Thyroid gland (tissue), 4 donors: Measurements from ENCODE around the gene FRYL. TPM values are rescaled to one million over a fixed set of nuclear protein-coding genes. Genes with fewer than 3 reads are reported as not detected.
A peak's percentile ranks its signal among the peaks of the same experiment; 100 is the strongest.

Experiments
- DNase-seq, 2 donors: peaks; one replicate each; pipeline ENCODE4 v3.0.0-alpha.2; 2019
- H3K27ac ChIP-seq, 3 donors: fragments of 200-600 bp; sonication (generic); 1 replicate in 2 of 3; 2 replicates in 1 of 3; pipeline ENCODE4 v1.5.1; 2016 to 2019; ENCODE audit warnings: mild to moderate bottlenecking in 1 of 3, moderate library complexity in 1 of 3
- H3K27me3 ChIP-seq: fragments of 200-600 bp; sonication (generic); one replicate; pipeline ENCODE4 v1.5.1; 2019
- H3K36me3 ChIP-seq, 2 donors: fragments of 200-600 bp; sonication (generic); one replicate each; pipeline ENCODE4 v1.5.1; 2016 to 2019
- H3K4me1 ChIP-seq, 2 donors: fragments of 200-600 bp; sonication (generic); one replicate each; pipeline ENCODE4 v1.5.1; 2017 to 2019
- H3K4me3 ChIP-seq, 3 donors: fragments of 200-600 bp; sonication (generic); replicated peaks in 1 of 3; 1 replicate in 2 of 3; 2 replicates in 1 of 3; pipeline ENCODE4 v1.5.1; 2016; ENCODE audit warnings: mild to moderate bottlenecking in 1 of 3
- H3K9me3 ChIP-seq: fragments of 200-600 bp; sonication (generic); one replicate; pipeline ENCODE4 v1.5.1; 2017
- POLR2A ChIP-seq, 2 donors: fragments of 450-650 bp; IDR thresholded peaks; one replicate each; pipeline ENCODE4 v1.6.1; 2017; ENCODE audit warnings: antibody characterized with exemption in 2 of 2, mild to moderate bottlenecking in 2 of 2, moderate library complexity in 1 of 2
- WGBS, 2 donors: methylation state at CpG; one replicate each; pipeline ENCODE4 v1.1.5; 2017; 5-methylcytosine and 5-hydroxymethylcytosine counted together
- intact Hi-C: fragments of 100-400 bp; cut with DNase I; formaldehyde crosslinking; loops from one replicate; pipeline ENCODE4 v1.15.1; 2023
- total RNA-seq, 4 donors: library from RNA; depleted of rRNA; stranded (reverse); fragments of >200 nt; gene quantifications; one replicate each; pipeline ENCODE4 v1.2.3, GENCODE V29; 2016
- TF ChIP-seq, protein P1 (sequence below), 6 experiments: fragments of 200-600 bp in 3 of 6; fragments of 450-650 bp in 3 of 6; sonication (generic) in 3 of 6; IDR thresholded peaks; one replicate each; pipeline ENCODE4 v1.5.1; 2016 to 2019; ENCODE audit warnings: antibody characterized with exemption in 6 of 6, mild to moderate bottlenecking in 2 of 6, inconsistent platforms in 1 of 6, moderate library complexity in 1 of 6

The FRYL gene
- total RNA-seq, 4 donors from 2014 or later: 48.7 to 90.4 (median 67.8) TPM

DNA sequence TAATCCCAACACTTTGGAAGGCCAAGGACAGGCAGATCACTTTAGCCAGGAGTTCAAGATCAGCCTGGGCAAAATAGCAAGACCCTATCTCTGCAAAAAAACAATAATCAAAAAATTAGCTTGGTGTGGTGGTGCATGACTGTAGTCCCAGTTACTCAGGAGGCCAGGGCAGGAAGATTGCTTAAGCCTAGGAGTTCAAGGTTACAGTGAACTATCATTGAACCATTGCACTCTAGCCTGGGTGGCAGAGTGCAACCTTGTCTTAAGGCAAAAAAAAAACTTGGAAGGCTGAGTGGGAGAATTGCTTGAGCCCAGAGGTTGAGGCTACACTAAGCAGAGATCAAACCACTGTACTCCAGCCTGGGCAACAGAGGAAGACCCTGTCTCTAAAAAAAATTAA is 5.2 kb upstream of the FRYL start:
- intact Hi-C loops: no loop called here
- Histone ChIP-seq H3K27me3 (no peaks in the 10 kb centered on the region), H3K4me1 (peaks cover 5 to 6% of the 10 kb centered on the region in 2 donors), H3K27ac (no peak overlapping the region), H3K4me3 (no peak overlapping the region), H3K9me3 (no peaks in the 10 kb centered on the region), H3K36me3 (no peaks in the 10 kb centered on the region)
- TF ChIP-seq, protein P1, sequence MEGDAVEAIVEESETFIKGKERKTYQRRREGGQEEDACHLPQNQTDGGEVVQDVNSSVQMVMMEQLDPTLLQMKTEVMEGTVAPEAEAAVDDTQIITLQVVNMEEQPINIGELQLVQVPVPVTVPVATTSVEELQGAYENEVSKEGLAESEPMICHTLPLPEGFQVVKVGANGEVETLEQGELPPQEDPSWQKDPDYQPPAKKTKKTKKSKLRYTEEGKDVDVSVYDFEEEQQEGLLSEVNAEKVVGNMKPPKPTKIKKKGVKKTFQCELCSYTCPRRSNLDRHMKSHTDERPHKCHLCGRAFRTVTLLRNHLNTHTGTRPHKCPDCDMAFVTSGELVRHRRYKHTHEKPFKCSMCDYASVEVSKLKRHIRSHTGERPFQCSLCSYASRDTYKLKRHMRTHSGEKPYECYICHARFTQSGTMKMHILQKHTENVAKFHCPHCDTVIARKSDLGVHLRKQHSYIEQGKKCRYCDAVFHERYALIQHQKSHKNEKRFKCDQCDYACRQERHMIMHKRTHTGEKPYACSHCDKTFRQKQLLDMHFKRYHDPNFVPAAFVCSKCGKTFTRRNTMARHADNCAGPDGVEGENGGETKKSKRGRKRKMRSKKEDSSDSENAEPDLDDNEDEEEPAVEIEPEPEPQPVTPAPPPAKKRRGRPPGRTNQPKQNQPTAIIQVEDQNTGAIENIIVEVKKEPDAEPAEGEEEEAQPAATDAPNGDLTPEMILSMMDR (IDR thresholded peaks at IDR 0.05): no peak
- TF ChIP-seq POLR2A (IDR thresholded peaks at IDR 0.05): no peak
- DNase-seq: no peak

DNA sequence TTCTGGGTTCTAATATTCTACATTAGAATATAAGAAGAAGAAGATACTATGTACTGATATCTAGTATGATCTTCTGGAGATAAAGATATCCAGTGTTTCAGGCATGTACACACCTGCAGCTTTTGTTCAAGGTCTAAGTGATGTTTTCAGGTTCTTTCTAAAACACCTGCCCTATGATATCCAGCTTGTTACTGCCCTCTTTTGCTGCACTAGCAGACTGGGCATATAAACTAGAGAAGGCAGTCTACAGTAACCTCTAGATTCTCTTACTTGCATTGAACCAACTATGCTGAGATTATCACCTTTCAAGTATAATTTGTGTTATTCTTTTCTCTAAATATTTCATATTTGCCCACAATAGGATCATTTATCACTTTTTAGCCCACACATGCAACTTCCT is 1.9 kb upstream of the FRYL start:
- no peaks in the 10 kb centered on the region for H3K27me3 ChIP-seq
- no peak overlapping the region for H3K27ac ChIP-seq
- no peak for TF ChIP-seq POLR2A (IDR thresholded peaks at IDR 0.05)
- TF ChIP-seq, protein P1 (IDR thresholded peaks at IDR 0.05): no peak
- H3K36me3 ChIP-seq: no peaks in the 10 kb centered on the region
- no peak overlapping the region for H3K4me3 ChIP-seq
- DNase-seq: no peak
- H3K4me1 ChIP-seq: peaks cover 12 to 16% of the 10 kb centered on the region in 2 donors
- intact Hi-C loops: loop anchor here (2.0 kb wide), 1 partner anchor 47 kb away; no protein-coding TSS in a partner anchor
- no peaks in the 10 kb centered on the region for H3K9me3 ChIP-seq

DNA sequence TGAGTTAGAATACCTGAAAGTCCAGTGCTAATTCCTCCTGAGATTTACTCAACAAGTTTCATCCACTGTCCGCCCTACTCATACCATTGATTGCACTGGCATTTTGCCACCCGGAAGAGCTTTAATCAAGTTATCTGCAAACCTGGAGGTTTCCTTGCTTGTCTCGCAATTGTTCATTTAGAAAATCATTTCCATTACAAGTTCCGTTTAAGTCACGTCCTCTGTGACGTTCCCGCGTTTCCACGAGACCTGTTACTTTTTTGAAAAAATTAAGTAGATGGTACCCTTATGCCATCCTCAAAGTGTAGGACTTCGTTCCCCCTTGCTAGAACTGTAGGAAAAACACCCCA is 761 bp upstream of the FRYL start:
- peak overlapping the region; percentile 69 to 75 (median 74) for H3K27ac ChIP-seq
- WGBS, 2 donors: 0 to 1% methylated on average over 10 of the region's 10 CpGs
- TF ChIP-seq POLR2A (IDR thresholded peaks at IDR 0.05): no peak
- TF ChIP-seq, protein P1 (IDR thresholded peaks at IDR 0.05): peak in 1 of 6 experiments; percentile 8
- H3K27me3 ChIP-seq: no peaks in the 10 kb centered on the region
- H3K4me3 ChIP-seq: peak overlapping the region; percentile 2 to 33 (median 26)
- H3K4me1 ChIP-seq: peaks cover 12 to 16% of the 10 kb centered on the region in 2 donors
- peak; percentile 55 to 58 for DNase-seq
- no peaks in the 10 kb centered on the region for H3K9me3 ChIP-seq
- intact Hi-C loops: loop anchor here (2.0 kb wide), 1 partner anchor 48 kb away; no protein-coding TSS in a partner anchor
- H3K36me3 ChIP-seq: no peaks in the 10 kb centered on the region

DNA sequence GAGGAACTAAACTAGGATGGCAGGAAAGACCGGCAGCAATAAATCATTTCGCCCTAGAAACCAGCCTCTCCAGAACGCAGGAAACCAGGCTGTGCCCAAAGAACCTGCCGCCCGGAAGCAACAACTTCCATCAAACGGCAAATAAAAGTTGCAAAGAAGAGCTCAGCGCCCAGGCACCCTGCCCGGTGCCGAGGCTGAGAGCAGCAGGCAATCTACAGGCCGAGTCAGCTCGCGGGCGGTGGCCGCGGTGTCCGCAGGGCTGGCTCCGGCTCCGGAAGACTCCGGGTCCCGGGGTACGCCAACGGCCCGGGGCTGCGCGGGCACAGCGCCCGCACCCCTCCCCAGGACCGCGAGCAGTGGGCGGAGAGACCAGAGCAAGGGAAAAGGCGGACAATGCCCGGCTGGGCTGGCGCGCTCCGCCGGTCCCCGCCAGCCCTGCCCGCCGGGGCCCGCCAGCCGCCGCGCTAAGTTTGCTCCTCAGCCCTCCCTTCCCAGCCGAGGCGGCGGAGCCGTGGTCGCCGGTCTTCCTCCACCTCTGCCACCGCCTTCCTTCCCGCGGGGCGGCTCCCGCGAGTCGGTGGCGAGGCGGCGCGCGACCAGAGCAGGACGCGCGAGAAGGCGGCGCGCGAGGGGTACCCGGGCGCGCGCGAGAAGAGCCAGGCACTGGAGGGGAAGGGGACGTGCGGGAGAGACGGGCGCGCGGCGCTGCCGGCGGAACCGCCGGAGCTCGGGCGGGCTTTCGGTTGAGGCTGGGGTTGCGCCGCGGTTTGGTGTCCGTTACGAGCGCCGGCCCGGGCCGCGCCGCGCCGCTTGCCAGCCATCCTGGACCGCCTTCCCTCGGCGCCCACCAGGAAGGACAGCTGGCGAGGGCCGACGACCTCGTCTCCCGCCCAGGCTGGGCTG is 733 bp downstream of the FRYL start:
- Histone ChIP-seq H3K4me3 (peak overlapping the region; percentile 76 to 92 (median 92)), H3K27me3 (no peaks in the 10 kb centered on the region), H3K27ac (peak overlapping the region; percentile 68 to 95 (median 93)), H3K9me3 (no peaks in the 10 kb centered on the region), H3K36me3 (no peaks in the 10 kb centered on the region), H3K4me1 (peaks cover 12 to 28% of the 10 kb centered on the region in 2 donors)
- TF ChIP-seq POLR2A (IDR thresholded peaks at IDR 0.05): peak in 1 of 2 donors; percentile 36
- TF ChIP-seq, protein P1 (IDR thresholded peaks at IDR 0.05): peak in 1 of 6 experiments; percentile 23
- WGBS, 2 donors: 0% methylated on average over 23 to 25 of the region's 108 CpGs
- peak; percentile 71 to 74 for DNase-seq
- intact Hi-C loops: no loop called here
